PC-9 (cell line): ENCODE measurements around the gene XAB2. TPM values are rescaled to one million over a fixed set of nuclear protein-coding genes. Genes with fewer than 3 reads are reported as not detected.

ENCODE experiments used
- BruUV-seq: library from RNA; stranded (reverse); fragments of 400-500 nt; replicated peaks from 2 replicates; lab custom pipeline; 2021; lab: Mats Ljungman, UMichigan
- CTCF ChIA-PET: fragments of 300-600 bp; sonication (Branson Sonifier 250); formaldehyde crosslinking; loops from one replicate; lab custom pipeline; 2022; ENCODE audit warnings: antibody characterized with exemption; lab: Charles Lee
- POLR2A ChIA-PET: fragments of 300-600 bp; sonication (Branson Sonifier 250); formaldehyde crosslinking; loops from one replicate; lab custom pipeline; 2022; ENCODE audit warnings: antibody characterized with exemption; ENCODE audit not compliant: unreplicated experiment; lab: Charles Lee
- DNase-seq, 2 experiments: peaks; one replicate each; pipeline versions ENCODE4 v3.0.0 to v3.0.0-alpha.2; 2015 to 2022; ENCODE audit warnings: mixed read lengths in 1 of 2
- H2AFZ ChIP-seq: fragments of 200-600 bp; sonication (generic); 2 replicates; pipeline ENCODE4 v1.8.1; 2017; ENCODE audit warnings: antibody characterized with exemption
- H3F3A ChIP-seq: fragments of 200-600 bp; sonication (generic); 2 replicates; pipeline ENCODE4 v1.8.1; 2017; ENCODE audit warnings: antibody characterized with exemption, mild to moderate bottlenecking, low read depth; ENCODE audit not compliant: insufficient read depth
- H3K27ac ChIP-seq: fragments of 200-600 bp; sonication (generic); 2 replicates; pipeline ENCODE4 v1.6.1; 2016; ENCODE audit warnings: mixed run types
- H3K27me3 ChIP-seq: fragments of 200-600 bp; sonication (generic); 2 replicates; pipeline ENCODE4 v1.6.1; 2016; ENCODE audit warnings: low read depth, mixed run types; ENCODE audit not compliant: insufficient read depth
- H3K36me3 ChIP-seq: fragments of 200-600 bp; sonication (generic); 2 replicates; pipeline ENCODE4 v1.6.1; 2016; ENCODE audit warnings: low read depth, mixed run types
- H3K4me1 ChIP-seq: fragments of 200-600 bp; sonication (generic); replicated peaks from 2 replicates; pipeline ENCODE4 v1.6.1; 2016; ENCODE audit warnings: mixed run types; ENCODE audit not compliant: insufficient read depth
- H3K4me2 ChIP-seq: fragments of 200-600 bp; sonication (generic); 2 replicates; pipeline ENCODE4 v1.6.1; 2017; ENCODE audit warnings: mixed run types
- H3K4me3 ChIP-seq: fragments of 200-600 bp; sonication (generic); 2 replicates; pipeline ENCODE4 v1.6.1; 2016; ENCODE audit warnings: mixed run types
- H3K79me2 ChIP-seq: fragments of 200-600 bp; sonication (generic); 2 replicates; pipeline ENCODE4 v1.6.1; 2017; ENCODE audit warnings: low read depth, mixed run types
- H3K9me2 ChIP-seq: fragments of 200-600 bp; sonication (generic); 2 replicates; pipeline ENCODE4 v1.8.1; 2017; ENCODE audit warnings: mild to moderate bottlenecking; ENCODE audit not compliant: insufficient read depth
- H3K9me3 ChIP-seq: fragments of 200-600 bp; sonication (generic); 2 replicates; pipeline ENCODE4 v1.8.1; 2016; ENCODE audit warnings: low read depth; ENCODE audit not compliant: insufficient read depth
- H4K20me1 ChIP-seq: fragments of 200-600 bp; sonication (generic); 2 replicates; pipeline ENCODE4 v1.8.1; 2017; ENCODE audit not compliant: insufficient read depth
- EZH2 ChIP-seq: fragments of 200-600 bp; sonication (generic); IDR thresholded peaks from 2 replicates; pipeline ENCODE4 v1.8.0; 2017; ENCODE audit warnings: antibody characterized with exemption, low read depth
- intact Hi-C: fragments of 100-400 bp; cut with micrococcal nuclease; formaldehyde crosslinking; loops from one replicate; pipeline ENCODE4 v1.10.0; 2022; ENCODE audit not compliant: unreplicated experiment
- total RNA-seq: library from RNA; stranded (reverse); gene quantifications from 2 replicates; pipeline ENCODE4 v1.2.3, GENCODE V29; 2021
- TF ChIP-seq, protein P1 (sequence below): fragments of 200-600 bp; sonication (generic); conservative IDR thresholded peaks from 2 replicates; pipeline ENCODE4 v1.6.1; 2017; ENCODE audit warnings: mixed run types, antibody characterized with exemption, mild to moderate bottlenecking, moderate library complexity

XAB2 gene
- total RNA-seq, 1 experiment from 2014 or later: 44.9 TPM

DNA sequence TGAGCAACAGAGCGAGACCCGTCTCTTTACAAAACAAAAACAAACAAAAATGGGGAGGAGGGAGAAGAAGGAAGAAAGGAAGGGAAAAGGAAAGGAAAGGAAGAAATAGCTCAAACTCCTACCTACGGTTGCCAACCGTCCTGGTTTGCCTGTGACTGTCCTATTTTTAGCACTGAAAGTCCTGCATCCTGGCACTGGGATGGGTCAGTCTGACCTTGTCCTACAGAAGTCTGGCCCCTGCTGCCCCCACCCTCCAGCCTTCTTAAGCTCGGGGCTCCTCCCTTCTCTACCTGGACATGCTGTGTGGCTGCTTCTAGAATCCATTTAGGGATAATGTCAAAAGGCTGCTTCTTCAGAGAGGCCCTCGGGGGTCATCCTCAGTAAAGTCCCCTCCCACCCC is 6.3 kb upstream of the XAB2 start:
- H3K27ac ChIP-seq: no peak overlapping the region
- POLR2A ChIA-PET: no interaction called here
- no peaks in the 10 kb centered on the region for H3K9me2 ChIP-seq
- peaks cover 41% of the 10 kb centered on the region for H3F3A ChIP-seq
- TF ChIP-seq EZH2: no peak
- TF ChIP-seq, protein P1, sequence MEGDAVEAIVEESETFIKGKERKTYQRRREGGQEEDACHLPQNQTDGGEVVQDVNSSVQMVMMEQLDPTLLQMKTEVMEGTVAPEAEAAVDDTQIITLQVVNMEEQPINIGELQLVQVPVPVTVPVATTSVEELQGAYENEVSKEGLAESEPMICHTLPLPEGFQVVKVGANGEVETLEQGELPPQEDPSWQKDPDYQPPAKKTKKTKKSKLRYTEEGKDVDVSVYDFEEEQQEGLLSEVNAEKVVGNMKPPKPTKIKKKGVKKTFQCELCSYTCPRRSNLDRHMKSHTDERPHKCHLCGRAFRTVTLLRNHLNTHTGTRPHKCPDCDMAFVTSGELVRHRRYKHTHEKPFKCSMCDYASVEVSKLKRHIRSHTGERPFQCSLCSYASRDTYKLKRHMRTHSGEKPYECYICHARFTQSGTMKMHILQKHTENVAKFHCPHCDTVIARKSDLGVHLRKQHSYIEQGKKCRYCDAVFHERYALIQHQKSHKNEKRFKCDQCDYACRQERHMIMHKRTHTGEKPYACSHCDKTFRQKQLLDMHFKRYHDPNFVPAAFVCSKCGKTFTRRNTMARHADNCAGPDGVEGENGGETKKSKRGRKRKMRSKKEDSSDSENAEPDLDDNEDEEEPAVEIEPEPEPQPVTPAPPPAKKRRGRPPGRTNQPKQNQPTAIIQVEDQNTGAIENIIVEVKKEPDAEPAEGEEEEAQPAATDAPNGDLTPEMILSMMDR: no peak
- H4K20me1 ChIP-seq: peaks cover 9% of the 10 kb centered on the region
- DNase-seq: no peak
- no peaks in the 10 kb centered on the region for H3K27me3 ChIP-seq
- no TSS peak for BruUV-seq
- no peaks in the 10 kb centered on the region for H3K36me3 ChIP-seq
- peaks cover 16% of the 10 kb centered on the region for H3K4me1 ChIP-seq
- intact Hi-C loops: no loop called here
- CTCF ChIA-PET: no interaction called here
- H2AFZ ChIP-seq: no peak overlapping the region
- H3K79me2 ChIP-seq: peaks cover 43% of the 10 kb centered on the region
- H3K4me2 ChIP-seq: no peak overlapping the region
- no peak overlapping the region for H3K4me3 ChIP-seq
- no peaks in the 10 kb centered on the region; the same call in 1 of the 2 replicates for H3K9me3 ChIP-seq

DNA sequence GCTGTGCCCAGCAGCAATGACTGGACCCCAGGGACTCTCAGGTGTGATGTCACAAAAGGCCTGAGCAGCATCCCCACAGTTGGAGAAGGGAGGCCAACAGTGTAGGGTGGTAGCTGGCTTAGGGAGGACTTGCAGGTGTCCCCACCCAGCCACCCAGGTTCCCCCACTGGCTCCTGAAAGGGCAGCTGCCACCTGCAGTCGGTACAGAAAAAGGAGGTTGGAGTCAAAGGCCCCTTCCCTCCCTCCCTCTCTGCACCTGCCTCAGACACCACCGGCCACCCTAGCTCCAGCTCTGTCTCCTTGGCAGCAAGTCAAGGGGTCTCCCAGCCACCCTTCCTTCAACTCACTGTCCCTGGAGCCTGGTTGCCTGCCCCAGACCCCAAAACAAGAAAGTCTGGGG is 4.4 kb upstream of the XAB2 start, which contains the start of gene PCP2:
Gene PCP2, minus strand, starts transcription at position 22 of the 400 bp plus-strand sequence. CDS start 262 bp downstream, outside the sequence.
- Histone ChIP-seq H3K27me3 (no peaks in the 10 kb centered on the region), H3F3A (peaks cover 21% of the 10 kb centered on the region), H3K9me3 (no peaks in the 10 kb centered on the region), H3K27ac (no peak within 1 kb of the TSS), H3K79me2 (peaks cover 48% of the 10 kb centered on the region), H2AFZ (no peak within 1 kb of the TSS), H3K4me1 (peaks cover 20% of the 10 kb centered on the region), H3K4me3 (no peak within 1 kb of the TSS), H3K4me2 (no peak within 1 kb of the TSS), H3K36me3 (no peaks in the 10 kb centered on the region), H4K20me1 (peaks cover under 1% of the 10 kb centered on the region; the same call in 1 of the 2 replicates), H3K9me2 (no peaks in the 10 kb centered on the region)
- no peak for DNase-seq
- no TSS peak for BruUV-seq
- intact Hi-C loops: no loop called here
- ChIA-PET CTCF (no interaction called here), POLR2A (interaction anchor here (0.6 kb wide), 1 partner anchor 173 kb away, joined by 5 read pairs; no protein-coding TSS in a partner anchor)
- TF ChIP-seq EZH2: no peak
- TF ChIP-seq, protein P1: no peak

DNA sequence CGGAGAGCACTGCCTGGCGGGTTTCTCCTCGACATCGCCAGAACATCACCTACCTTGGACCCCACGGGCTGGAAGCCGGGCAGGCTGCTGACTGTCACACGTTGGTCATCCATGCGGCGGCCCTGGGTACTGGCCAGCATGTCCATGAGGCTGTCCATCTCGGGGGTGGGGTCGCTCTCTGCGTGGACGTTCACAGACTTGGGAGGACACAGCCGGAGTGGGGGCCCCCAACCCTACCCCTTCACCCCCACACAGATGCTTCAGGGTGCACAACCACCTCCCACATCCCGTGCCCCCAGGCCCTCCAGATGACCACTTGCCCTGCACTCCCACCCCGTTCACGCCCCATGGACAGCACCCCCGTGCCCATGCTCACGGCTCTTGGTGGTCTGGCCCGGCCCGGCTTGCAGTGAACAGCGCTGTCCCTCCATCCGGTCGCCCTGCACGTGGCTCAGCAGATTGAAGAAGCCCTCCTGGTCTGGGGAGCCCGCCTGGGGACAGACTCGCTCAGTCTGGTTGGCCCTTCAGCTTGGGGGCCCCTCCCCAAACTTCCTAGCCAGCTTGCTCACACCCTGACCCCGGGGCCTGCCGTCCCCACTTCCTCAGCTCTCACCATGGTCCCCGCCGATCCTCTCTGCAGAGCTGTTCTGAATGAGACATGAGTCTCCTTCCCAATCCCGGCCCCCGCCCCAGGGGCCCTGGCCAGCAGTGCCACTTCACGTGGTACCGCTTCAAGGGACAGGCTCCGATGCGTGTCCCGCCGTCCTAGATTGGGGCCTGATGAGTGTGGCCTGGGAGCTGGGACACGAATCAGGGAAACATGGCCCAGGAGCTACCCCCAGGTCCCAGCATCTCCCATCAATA is 3.2 kb upstream of the XAB2 start:
- ChIA-PET CTCF (no interaction called here), POLR2A (interaction anchor here (0.6 kb wide), 1 partner anchor 172 kb away, joined by 5 read pairs; no protein-coding TSS in a partner anchor)
- peaks cover 12% of the 10 kb centered on the region; the same call in 1 of the 2 replicates for H3F3A ChIP-seq
- H3K4me2 ChIP-seq: no peak overlapping the region
- peaks cover 48% of the 10 kb centered on the region for H3K79me2 ChIP-seq
- DNase-seq: no peak
- H3K36me3 ChIP-seq: no peaks in the 10 kb centered on the region
- no peaks in the 10 kb centered on the region for H3K9me3 ChIP-seq
- H4K20me1 ChIP-seq: 0 out of 2 replicates have a peak, but pooled peaks cover 3% of the 10 kb centered on the region
- intact Hi-C loops: no loop called here
- H3K4me1 ChIP-seq: peaks cover 21% of the 10 kb centered on the region
- H3K27me3 ChIP-seq: no peaks in the 10 kb centered on the region
- H3K9me2 ChIP-seq: no peaks in the 10 kb centered on the region
- no peak overlapping the region for H2AFZ ChIP-seq
- H3K4me3 ChIP-seq: no peak overlapping the region
- TF ChIP-seq EZH2: no peak
- TF ChIP-seq, protein P1: no peak
- H3K27ac ChIP-seq: no peak overlapping the region
- TSS peak; percentile 0 for BruUV-seq
